GM18520 (cell line): ENCODE data around the gene DPF3.

Source experiments
- ATAC-seq: cut with Tn5 transposase; IDR thresholded peaks from one replicate; pipeline ENCODE4 v1.9.1; 2021; ENCODE audit not compliant: unreplicated experiment

Gene DPF3

DNA sequence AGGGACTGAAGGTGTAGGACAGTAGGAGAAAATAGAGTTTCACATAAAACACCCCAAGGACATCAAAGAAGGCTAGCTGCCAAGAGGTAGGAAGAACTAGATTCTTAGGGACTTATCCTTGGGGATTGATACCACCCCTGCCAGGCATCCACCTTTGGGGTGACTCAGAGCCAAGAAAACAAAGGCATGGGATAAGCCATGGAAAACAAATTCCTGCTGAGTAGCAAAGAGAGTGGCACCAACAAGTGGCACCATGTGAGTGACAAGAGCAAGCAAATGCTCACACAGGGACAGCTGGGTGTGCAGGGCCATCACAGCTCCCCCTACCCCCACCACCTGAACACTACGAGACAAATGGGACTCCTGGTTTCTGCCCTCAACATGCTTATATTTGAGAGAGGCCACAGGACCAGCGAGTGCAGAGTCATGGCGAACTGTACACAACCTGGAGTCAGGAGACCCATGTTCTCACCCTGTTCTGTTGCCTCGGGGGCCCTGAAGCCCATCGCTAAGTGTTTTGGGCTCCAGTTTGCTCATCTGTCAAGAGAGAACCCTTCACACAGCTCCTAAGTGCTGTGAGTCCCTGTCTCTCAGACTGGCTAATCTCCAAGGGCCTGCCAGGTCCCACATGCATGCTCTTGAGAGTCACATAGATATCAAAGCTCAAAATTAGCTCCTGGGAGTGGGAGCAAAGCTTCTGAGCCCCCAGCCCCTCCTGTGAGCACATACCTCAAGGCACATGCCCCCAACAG, 91.9 kb downstream of the DPF3 start:
- no peak for ATAC-seq

DNA sequence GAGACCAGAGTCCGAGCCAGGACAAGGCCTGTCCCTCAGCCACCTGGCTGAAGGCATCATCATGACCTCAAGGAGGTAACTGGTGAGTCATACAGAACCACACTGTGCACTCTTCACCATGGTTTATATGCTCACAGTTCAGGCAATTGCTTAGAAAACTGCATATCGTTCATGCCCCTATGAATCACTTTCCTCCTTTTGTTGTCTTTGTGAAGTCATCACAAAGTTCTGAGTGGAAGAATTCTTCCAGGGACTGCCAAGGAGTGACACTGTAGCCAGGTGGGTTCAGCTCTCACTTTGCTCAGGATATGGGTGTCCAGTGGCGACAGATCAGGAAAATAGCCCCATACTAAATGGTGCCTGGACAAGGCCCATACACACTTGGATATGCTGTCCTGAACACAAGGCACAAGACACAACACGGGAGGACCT, 92.5 kb downstream of the DPF3 start:
- peak; percentile 66 for ATAC-seq

DNA sequence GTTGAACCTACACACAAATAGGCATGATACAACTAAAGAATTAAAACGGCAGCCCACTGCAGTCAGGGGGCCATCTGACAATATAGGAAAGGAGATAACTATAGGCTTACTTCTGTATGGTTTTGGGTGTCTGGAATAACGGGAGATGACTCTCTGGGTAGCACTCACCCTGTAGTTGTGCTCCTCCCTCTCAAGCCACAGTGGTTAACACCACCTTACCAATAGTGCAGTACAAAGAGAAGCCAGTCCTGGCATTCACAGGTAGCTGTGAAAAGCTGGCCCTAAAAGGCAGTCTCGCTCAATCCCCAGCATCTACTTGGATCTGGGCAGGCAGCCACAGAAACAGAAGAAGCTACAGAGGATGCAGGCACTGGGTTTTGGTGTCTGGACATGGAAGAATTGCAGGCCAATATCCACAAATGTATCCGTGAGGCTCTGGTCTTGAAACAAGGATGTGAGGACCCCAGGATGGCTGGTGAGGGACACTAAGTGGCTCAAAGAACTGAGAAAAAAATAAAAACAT, 93.0 kb downstream of the DPF3 start:
- ATAC-seq: no peak

DNA sequence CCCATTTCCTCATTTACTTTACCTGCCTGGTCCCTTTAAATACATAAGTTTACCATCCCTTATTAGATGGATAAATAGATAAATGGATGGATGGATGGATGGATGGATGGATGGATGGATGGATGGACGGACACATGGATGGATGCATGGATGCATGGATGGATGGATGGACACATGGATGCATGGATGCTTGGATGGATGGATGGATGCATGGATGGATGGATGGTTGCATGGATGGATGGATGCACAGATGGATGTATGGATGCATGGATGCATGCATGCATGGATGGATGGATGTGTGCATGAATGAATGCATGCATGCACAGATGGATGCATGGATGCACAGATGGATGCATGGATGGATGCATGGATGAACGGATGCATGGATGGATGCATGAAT, 93.6 kb downstream of the DPF3 start:
- ATAC-seq: no peak

DNA sequence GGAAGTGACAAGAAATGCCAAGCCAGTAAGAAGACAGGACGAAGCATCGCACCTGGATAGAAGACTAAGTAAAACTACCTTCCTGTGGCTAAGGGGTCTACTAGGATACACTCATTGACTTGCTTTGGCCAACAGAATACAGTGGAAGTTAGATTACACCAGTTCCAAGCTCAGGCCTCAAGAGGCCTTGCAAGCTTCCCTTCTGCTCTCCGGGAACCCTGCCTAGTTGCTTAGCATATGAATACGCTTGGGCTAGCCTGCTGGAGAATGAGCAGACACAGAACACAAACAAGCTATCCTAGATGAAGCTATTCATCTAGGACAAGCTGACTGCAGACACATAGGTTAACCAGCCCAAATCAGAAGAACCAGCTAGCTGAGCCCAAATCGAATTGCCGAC, 97.0 kb downstream of the DPF3 start:
- ATAC-seq: no peak

DNA sequence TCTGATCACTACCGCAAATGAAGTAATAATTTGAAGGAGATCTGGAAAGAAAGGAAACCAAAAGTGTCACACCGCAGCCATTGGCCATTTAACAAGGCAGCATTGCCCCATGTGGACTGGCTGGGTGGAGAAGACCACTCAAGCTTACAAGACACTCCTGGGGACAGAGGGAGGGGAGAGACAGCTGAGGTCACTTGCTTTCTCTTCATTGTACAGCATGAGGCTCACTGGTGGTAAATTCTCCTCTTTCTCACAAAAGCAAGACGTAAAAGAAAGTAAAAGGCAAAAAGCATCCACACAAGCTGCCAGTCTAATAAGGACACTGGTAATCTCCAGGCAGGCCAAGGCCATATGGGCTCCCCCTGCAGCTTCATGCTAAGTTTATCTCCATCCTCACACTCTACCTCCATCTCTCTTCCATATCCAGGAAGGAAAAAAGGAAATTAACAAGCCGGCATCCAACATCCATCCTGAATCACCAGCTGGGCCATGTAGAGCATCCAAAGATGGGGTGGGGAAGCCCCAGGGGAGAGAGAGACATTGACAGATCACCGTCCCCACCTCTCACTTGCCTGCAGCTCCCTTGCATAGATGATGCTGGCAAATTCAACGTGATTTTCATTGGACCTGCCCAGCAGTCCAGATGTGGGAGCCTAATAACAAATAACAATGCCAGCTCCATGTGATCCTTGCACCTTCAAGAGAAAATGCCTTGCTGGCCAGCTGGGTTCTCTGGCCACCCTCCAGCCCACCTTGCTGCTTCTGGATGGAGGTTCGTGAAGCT, 100.6 kb downstream of the DPF3 start:
- no peak for ATAC-seq

DNA sequence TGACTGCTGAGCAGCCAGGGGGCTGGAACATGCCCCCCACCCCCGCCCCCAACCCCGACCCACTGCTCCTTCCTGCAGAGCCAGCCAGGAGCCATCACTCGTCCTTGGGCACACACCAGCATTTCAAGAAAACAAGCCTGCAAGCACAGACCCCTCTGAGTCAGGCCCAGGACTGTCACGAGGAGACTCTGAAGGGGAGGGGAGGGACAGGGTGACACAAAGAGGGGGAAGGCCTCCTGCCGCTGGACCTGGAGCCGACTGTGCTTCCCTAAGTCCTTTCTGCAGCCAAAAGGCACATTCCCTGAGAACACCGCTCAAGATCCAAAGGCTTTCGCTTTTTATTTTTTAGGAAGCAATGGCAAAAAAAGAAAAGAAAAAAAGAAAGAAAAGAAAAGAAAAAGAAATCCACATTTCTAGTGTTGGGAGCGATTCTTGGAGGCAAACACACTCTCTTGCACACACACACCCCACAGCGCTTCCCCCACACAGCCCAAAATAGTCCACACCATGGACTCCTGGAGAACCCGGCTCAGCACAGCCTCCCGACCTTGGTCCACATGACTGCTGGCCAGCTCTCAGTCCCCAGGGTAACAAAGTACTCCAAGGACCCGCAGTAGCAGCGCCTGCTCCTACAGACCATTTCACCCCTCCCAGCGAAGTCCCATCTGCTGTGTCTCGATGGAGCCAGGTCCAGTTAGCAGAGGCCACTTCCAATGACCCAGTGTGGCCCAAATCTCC, 101.7 kb downstream of the DPF3 start:
- ATAC-seq: no peak

DNA sequence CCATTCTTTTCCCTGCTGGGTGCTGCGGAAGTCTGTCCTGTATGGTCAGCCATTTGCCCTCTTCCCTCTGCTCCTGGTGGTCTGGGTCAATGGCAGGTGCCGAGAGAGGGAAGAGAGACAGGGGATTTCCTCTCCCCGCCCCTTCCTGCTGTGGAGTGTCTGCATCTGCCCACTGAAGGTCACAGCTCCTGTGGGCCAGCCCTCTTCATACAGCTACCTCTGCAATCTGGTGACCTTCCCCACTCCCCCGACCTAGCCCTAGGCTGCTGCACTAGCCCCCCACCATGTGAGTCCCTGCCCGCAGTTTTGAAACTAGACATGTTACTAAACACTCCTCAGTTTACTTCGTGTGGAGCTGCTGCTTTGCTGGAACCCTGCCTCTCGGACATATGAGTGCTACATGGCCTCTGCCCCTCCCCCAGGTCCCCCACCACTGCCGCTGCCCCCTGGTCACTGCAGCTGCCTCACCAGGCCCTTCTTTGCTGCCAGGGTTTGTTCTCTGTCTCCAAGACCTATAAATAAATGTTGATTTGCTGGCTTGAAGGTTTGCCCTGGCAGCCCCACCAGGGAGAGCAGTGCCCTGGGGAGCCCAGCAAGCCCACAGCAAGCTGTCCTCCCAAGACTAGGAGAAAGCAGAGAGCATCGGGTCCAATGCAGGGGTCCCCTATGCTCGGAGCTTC, 102.9 kb downstream of the DPF3 start:
- no peak for ATAC-seq

DNA sequence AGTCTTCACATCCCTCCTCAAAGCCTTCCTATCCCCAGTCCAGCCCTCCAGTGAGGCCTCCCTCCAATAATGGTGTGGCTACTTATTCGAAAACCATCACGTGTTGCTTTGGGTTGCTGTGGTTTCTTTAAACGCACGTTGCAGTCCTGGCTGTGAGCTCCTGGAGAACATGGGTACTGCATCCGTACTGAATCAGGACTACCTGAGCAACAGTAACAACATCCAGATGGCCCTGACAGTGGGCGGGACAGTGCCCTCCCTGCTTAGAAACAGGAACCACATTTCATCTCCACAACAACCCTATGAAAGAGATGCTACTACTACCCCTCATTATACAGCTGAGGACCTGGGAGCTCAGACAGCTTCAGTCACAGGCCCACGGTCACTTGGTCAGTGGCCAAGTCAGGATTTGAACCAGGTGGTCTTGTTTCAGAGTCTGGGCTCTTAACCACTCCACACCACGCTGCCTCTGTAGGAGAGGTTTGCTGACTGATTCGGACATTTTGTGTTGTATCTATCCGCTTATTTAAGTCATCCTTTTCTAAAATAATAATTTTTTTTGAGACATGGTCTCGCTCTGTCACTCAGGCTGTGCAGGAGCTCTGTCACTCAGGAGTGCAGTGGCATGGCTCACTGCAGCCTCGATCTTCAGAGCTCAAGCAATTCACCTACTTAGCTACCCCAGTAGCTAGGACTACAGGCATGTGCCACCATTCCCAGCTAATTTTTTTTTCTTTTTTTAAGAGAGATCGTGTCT, 104.8 kb downstream of the DPF3 start:
- ATAC-seq: no peak

DNA sequence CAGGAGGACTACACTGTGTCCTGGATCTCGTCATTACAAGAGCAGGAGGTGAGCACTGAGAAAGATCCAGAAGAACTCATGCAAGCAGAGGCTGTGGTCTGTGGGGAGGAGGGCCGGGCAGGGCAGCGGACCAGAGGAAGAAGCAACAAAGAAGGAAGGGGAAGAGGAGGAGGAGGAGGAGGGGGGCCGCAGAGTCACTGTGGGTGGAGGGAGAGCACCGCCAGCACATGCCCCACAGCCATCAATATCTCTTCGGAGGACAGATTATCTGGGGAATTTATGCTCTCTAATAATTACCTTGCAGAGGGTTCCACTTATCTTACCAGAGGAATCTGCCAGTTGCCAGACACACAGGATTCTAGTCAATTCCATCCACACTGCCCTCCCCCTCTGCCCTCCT, 105.6 kb downstream of the DPF3 start:
- no peak for ATAC-seq

DNA sequence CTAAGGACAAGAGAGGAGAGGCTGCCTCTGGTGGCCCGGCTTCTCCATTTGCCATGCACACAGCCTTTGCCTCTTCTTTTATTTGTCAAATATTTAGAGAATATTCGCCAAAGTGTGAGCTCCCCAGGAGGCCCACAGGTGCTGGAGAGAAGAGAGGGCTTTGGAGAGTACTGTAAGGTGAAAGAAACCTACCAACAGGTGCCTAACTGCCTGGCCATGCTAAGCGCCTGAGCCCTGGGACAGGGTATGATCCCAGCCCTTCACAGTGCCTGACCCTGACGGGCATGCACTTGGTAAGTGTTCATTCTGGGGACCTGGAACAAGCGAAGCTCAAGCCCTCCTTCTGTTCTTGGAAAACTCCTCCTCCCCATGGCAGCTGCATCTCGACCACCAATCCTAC, 106.1 kb downstream of the DPF3 start:
- ATAC-seq: no peak

DNA sequence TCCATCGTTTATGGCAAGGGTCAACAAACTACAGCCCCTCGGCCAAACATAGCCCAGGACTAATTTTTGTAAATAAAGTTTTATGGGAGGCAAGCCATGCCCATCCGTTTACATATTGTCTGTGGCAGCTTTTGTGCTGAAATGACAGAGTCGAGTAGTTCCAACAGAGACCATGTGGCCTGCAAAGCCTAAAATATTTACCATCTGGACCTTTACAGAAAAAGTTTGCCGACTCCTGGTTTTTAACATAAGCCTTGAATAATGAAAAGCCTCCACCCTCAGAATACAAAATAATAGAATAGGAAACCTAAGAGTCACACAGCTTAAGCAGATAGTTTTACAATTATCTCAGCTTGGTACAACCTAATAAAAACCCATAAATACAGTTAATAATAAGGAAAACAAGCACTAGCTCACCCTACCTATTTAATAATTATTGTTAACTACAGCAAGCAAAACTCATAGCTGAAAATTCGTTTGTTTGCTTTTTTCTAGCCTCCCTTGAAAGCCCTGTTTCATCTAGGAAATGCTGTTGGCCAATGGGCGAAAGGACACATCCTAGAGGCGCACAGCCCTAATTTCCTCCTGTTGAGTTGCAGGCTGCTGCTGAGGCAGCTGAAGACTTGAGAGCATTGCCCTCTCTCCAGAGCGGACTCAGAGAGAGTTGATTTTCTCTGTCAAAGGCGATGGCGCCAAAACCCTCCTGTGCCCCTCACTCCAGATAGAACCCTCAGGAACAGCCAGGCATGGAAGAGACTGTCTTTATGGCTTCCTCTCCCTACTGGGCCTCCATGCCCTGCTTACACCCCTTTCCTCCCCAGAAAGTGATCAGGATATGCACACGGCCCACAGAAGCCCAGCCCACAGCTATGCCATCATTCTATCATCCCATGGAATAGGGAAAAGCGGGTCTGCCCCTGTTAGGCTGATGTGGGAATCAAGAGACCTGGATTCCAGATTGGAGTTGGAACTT, 107.2 kb downstream of the DPF3 start:
- no peak for ATAC-seq

DNA sequence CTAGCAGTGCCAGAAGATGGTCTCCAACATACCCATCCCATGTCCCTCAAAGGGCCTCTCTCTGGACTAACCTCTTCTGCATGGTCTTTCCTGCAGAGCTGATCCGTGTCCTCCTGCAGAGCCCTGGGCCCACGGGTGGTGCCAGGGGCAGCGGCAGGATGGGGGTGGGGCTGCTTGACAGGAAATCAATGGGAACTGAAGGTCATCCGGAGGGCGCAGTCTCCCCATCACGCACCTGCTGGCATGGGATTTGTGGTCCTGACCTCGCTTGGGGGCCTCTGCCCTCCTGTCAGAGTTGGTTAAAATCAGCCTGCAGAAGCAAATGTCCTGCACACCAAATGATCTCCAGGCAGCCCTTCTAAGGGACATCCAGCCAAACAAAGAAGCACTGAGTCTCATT, 110.2 kb downstream of the DPF3 start:
- no peak for ATAC-seq

DNA sequence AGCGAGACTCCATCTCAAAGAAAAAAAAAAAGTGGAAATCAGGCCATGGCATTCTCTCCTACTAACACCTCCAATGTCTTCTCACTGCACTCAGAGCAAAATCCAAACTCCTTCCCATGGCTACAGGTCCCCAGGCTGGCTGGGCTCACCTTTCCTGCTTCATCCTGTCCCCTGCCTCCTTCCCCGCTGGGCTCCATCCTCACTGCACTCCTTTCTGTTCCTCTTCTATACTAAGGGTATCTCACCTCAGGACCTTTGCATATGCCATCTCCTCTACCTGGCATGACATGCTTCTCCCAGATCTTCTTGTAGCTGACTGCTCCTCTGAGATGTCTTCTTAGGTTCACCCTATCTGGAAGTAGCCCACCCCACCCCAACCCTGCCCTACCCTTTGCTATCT, 111.1 kb downstream of the DPF3 start:
- no peak for ATAC-seq

DNA sequence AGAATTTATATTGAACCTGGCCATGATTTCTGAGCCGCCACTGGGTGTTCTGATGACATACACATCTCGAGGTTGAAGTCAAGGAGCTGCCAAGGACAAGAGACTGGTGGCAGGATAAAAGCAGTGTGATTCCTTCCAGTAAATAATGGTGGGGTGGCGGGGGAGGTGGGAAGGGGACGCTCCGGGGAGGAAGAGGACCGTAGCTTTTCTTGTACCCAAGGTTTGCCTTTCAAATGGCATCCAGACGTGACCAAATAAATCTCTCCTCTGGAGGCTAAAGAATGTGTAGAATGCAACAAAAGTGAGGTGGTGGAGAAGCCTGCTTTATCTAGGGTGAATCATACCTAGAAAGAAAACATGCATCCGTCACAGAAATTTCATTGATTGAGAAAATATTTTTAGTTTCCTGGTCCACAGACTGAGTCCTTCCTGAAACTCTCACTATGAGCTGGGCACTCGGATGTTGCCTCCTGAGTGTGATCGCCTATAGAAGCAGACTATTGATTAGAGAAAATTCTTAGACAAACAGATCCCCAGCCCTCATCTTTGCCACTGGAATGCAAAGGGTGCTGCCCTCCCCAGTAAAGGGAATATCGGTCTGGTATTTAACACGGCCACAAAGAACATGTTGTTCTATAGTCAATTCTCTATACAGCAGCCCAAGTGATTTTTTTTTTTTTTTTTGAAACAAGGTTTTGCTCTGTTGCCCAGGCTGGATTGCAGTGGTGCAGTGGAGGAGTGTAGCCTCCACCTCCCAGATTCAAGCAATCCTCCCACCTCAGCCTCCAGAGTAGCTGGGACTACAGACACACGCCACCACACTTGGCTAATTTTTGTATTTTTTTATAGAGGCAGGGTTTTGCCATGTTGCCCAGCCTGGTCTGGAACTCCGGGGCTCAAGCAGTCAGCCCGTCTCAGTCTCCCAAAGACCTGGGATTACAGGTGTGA, 112.1 kb downstream of the DPF3 start:
- no peak for ATAC-seq

DNA sequence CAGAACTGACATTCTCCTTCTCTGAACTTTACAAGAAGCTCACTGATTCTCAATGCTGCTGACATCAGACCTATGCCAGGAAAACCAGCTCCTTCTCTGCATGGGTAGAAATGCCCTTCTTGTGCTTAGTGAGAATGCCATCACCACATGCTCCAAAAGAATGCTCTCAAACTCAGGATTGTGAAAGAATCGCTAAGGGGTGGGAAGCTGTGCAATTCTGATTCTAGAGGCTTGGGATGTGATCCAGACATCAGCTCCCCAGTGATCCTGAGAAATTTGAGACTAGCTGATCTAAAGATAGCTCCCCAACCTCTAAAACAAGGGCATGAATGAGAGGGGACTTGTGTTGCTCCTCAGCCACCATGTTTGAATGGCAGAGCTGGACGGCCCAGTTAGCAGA, 113.2 kb downstream of the DPF3 start:
- no peak for ATAC-seq

DNA sequence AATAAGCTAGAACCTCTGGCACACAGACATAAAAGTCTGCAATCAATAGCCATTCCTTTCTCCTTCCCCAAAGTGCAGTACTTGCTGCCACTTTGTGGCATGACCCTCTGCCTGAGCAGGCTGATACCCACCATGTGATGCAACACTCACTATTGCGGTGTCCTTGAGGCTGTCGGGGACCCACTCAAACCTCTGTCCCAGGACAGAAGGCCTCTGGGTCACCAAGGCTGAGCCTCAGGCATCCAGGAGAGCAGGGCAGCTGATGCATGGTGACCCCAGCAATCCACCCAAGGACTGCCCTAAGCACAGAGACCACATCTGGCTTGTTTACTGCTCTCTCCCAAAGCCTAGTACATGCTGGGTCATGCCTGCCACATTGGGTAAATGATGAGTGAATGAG, 114.2 kb downstream of the DPF3 start:
- no peak for ATAC-seq

DNA sequence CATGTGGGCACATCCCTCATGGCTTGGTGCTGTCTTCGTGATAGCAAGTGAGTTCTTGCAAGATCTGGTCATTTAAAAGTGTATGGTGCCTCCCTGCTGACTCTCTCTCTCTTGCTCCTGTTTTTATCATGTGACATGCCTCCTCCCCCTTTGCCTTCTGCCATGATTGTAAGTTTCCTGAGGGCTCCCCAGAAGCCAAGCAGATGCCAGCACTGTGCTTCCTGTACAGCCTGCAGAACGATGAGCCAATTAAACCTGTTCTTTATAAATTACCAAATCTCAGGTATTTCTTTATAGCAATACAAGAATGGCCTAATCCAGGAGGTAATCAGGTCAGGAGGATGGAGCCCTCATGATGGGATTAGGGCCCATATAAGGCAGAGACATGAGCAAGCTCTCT, 116.3 kb downstream of the DPF3 start:
- no peak for ATAC-seq
